Lower leg skin (tissue), 3 donors: ENCODE data around the gene GPX4.

Experiments
- CTCF ChIP-seq, 3 donors: fragments of 450-650 bp; IDR thresholded peaks; one replicate each; pipeline ENCODE4 v1.5.1; 2016; ENCODE audit warnings: antibody characterized with exemption in 3 of 3, mild to moderate bottlenecking in 3 of 3, moderate library complexity in 2 of 3
- POLR2A ChIP-seq, 2 donors: fragments of 450-650 bp; IDR thresholded peaks; one replicate each; pipeline ENCODE4 v1.6.1; 2016 to 2017; ENCODE audit warnings: antibody characterized with exemption in 2 of 2, mild to moderate bottlenecking in 1 of 2, moderate library complexity in 1 of 2

DNA sequence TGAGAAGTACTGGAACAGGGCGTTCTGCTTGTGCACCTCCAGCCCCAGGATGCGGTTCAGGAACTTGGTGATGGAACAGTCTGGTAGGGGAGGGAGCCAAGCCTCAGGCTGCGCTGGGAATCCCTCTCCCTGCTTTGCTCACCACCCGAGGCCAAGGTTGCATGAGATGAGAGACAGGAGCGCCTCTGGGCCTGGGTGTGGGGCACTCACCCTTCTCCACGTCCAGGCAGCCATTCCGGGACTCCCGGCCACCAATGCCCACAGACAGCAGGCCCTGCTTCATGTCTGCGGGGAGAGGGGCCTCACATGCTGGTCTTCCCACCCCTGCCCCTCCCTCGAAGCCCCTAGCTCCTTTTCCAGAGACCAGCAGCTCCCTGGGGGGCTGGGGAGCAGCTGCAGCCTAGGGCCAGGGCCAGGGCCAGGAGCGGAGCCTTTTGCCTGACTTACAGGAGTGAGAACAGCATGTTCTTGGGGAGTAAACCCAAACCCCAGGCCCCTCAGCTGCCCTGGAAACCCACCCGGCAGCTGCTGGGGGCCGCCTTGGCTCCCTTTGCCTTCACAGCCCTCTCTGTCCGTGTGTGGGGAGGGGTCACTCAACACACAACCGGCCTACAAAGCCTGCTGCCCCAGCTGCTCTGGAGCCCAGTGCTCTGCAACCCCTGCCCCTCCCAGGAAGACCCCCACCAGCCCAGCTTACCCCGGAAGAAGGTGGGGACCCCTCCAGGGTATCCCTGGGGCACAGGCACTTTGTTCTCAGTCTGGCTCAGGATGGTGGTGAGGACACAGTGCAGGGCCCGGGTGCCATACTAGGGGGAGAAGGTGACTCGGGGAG is 7.2 kb downstream of the GPX4 start:
- TF ChIP-seq POLR2A (IDR thresholded peaks at IDR 0.05): no peak
- no peak for TF ChIP-seq CTCF (IDR thresholded peaks at IDR 0.05)
